Measurements from ENCODE around the gene MARS2.
"Not testable (repeated sequence)": the region's sequence is repeated elsewhere in the genome, so short reads cannot be mapped to it uniquely, and the experiment has no call there.

The MARS2 gene

DNA sequence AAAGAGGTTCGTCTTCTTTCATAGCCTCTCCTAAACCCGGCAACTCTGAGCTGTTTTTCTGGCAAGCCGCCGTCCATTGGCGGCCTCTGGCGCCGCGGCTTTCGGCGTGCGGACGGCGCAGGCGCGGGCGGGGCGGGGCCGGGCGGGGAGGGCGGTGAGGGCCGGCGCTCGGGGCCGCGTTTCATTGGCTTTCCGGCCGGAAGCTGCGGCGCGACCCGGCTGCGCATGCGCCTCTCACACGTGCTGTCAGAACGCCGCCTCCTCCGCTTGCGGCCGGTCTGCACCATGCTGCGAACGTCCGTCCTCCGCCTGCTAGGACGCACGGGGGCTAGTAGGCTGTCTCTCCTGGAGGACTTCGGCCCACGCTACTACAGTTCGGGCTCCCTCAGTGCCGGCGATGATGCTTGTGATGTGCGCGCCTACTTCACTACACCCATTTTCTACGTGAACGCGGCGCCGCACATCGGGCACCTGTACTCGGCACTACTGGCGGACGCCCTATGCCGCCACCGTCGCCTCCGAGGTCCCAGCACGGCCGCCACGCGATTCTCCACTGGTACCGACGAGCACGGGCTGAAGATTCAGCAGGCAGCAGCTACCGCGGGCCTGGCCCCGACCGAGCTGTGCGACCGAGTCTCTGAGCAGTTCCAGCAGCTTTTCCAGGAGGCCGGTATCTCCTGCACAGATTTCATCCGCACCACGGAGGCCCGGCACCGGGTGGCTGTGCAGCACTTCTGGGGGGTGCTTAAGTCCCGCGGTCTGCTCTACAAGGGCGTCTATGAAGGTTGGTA lies at the start of gene MARS2:
Gene MARS2 (plus strand): TSS at position 249 of the 791 bp plus-strand sequence. CDS start 37 bp downstream, at position 286.
- peak; percentile 94 for DNase-seq (ENCODE audit: low spot score)

GRCh38 chr2:197657562-197657961 lies 47.6 kb upstream of the MARS2 start:
- no peak for DNase-seq (ENCODE audit: low spot score)

DNA sequence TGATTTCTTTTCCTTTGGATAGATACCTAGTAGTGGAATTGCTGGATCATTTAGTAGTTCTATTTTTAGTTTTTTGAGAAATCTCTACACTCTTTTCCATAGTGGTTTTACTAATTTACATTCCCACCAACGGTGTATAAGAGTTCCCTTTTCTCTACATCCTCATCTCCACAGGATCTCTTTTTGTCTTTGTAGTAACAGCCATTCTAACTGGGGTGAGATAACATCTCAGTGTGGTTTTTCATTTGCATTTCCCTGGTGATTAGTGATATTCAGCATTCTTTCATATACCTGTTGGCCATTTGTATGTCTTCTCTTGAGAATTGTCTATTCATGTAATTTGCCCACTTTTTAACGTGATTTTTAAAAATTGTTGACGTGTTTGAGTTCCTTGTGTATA lies 43.5 kb upstream of the MARS2 start:
- no peak for DNase-seq (ENCODE audit: low spot score)

DNA sequence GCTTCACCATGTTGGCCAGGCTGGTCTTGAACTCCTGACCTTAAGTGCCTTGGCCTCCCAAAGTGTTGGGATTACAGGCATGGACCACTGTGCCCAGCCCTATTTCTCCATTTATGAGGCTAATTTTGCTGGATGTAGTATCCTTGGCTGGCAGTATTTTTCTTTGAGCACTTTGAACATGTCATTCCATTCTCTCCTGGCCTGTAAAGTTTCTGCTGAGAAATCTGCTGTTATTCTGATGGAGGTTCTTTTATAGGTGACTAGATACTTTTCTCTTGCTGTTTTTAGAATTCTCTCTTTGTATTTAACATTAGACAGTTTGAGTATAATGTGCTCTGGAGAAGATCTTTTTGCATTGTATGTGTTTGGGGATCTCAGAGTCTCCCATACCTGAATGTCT lies 38.9 kb upstream of the MARS2 start:
- no peak for DNase-seq (ENCODE audit: low spot score)

GRCh38 chr2:197668296-197668695 lies 36.9 kb upstream of the MARS2 start:
- no peak for DNase-seq (ENCODE audit: low spot score)

- no peak for DNase-seq (ENCODE audit: low spot score)
Measured at GRCh38 chr2:197669077-197669476, 36.1 kb upstream of the MARS2 start.

DNA sequence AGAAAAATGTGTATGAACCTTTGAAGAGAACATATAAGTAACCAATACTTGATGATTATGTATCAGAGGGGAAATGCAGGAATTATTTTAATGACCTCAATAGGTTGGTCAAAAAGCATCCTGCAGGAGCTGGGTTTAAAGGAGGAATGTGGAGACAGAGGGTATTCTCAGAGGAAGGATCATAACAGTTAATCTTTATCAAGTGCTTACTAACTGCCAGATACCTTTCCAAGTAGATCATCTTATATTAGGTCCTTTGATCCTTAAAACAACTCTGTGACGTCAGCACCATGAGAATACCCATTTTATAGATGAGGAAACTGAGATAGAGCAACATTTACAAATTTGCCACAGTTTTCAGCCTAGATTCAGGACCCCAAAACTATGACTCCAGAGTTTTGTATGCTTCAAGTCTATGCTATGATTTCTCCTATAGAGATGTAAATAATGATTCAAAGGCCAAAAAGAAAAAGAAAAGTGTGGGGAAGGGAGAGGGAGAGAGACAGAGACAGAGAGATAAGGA lies 32.7 kb upstream of the MARS2 start:
- DNase-seq (ENCODE audit: low spot score): no peak

GRCh38 chr2:197673106-197673505 lies 32.1 kb upstream of the MARS2 start:
- no peak for DNase-seq (ENCODE audit: low spot score)

DNA sequence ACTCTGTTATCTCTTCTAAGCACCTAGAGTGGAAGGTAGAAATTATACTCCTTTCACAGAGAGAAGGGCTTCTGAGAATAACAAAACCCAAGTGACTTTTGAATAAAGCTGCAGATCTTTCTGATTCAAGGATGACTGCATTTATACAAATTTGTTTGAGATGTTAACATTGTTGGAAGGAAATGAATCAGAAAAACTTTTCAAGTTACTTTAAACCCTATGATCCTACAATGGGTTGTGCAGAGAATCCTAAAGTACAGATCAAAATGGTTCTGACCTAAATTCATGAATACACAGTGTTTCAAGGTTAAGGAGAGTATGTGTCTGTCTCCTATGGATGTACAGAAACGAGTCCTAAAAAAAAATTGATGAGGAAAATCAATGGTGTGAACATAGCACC lies 31.6 kb upstream of the MARS2 start:
- no peak for DNase-seq (ENCODE audit: low spot score)

DNA sequence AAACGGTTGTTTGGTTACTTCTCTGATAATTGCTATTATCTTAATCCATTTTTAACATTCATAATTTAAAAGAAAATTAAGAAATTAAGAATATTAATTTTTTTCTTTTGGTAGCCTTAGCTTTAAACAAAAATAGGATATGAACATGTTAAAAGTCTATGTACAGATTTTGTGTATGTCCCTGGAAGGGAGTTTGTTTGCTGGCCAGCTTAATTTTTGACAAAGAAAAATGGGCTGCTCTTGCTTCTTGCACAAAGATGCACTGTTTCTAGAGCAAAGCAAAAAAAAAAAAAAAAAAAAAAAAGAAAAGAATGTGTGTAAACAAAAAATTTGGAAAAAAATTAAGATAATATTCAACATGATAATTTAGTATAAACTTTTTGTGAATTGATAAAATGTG lies 31.1 kb upstream of the MARS2 start:
- DNase-seq (ENCODE audit: low spot score): no peak

DNA sequence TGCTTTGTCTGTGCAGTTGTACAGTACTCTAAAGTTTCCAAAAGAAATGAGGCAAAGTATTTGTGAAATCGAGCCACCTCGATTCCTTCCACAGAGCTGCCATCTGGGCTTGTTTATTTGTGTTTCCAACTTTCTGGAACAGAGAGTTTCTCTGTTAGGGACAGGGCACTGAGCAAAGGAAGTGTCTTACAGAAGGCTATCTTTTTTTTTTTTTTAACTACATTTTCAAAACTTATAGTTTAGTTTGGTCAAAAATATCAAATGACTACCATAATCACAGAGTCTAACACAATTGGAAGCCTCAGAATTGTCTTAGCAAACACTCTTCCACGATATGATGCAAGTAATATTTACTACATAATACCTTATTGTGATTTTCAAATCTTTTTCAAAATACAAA lies 30.6 kb upstream of the MARS2 start:
- DNase-seq (ENCODE audit: low spot score): no peak

GRCh38 chr2:197675246-197675645 lies 29.9 kb upstream of the MARS2 start, which contains the start of gene RFTN2:
TSS of gene RFTN2 (minus strand) at chr2:197675587. CDS start at chr2:197675458, 129 bp downstream.
- DNase-seq (ENCODE audit: low spot score): no peak

GRCh38 chr2:197675711-197676188 lies 29.4 kb upstream of the MARS2 start:
- DNase-seq (ENCODE audit: low spot score): no peak

- no peak for DNase-seq (ENCODE audit: low spot score)
Measured at GRCh38 chr2:197677056-197677455, 28.1 kb upstream of the MARS2 start.

DNA sequence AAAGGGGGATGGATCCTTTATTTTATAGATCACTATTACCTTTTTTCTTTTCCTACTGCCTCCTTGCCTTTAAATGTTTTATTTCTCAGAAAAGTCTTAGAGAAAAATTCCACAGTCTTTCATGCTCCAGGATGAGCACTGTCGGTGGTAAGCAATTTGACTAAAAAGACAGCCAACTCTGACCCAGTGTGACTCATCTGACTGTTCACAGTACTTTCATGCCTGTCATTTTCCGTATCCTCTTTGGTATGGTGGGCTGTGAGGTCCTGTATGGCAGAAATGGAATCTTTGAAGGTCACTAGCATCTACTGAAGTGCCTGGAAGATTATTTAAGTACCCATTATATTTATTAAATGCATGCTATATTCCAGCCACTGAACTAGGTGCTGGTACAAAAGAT lies 27.7 kb upstream of the MARS2 start:
- DNase-seq (ENCODE audit: low spot score): no peak

DNA sequence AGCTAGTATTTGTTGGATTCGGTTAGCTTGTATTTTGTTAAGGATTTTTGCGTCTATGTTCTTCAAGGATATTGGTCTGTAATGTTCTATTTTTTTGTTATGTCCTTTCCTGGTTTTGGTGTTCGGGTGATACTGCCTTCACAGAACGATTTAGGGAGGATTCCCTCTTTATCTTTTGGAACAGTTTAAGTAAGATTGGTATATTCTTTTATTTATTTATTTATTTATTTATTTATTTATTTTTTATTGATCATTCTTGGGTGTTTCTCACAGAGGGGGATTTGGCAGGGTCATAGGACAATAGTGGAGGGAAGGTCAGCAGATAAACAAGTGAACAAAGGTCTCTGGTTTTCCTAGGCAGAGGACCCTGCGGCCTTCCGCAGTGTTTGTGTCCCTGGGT lies 10.0 kb upstream of the MARS2 start:
- not testable (repeated sequence) for DNase-seq (ENCODE audit: low spot score)

DNA sequence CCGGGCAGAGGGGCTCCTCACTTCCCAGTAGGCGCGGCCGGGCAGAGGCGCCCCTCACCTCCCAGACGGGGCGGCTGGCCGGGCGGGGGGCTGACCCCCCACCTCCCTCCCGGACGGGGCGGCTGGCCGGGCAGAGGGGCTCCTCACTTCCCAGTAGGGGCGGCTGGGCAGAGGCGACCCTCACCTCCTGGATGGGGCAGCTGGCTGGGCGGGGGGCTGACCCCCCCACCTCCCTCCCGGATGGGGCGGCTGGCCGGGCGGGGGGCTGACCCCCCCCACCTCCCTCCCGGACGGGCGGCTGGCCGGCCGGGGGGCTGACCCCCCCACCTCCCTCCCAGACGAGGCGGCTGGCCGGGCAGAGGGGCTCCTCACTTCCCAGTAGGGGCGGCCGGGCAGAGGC lies 9.2 kb upstream of the MARS2 start:
- DNase-seq (ENCODE audit: low spot score): not testable (repeated sequence)

- DNase-seq (ENCODE audit: low spot score): not testable (repeated sequence)
Measured at GRCh38 chr2:197696571-197696970, 8.6 kb upstream of the MARS2 start.

GRCh38 chr2:197699724-197700123 lies 5.4 kb upstream of the MARS2 start:
- DNase-seq (ENCODE audit: low spot score): not testable (repeated sequence)

- DNase-seq (ENCODE audit: low spot score): no peak
Measured at GRCh38 chr2:197700960-197701359, 4.2 kb upstream of the MARS2 start.

DNA sequence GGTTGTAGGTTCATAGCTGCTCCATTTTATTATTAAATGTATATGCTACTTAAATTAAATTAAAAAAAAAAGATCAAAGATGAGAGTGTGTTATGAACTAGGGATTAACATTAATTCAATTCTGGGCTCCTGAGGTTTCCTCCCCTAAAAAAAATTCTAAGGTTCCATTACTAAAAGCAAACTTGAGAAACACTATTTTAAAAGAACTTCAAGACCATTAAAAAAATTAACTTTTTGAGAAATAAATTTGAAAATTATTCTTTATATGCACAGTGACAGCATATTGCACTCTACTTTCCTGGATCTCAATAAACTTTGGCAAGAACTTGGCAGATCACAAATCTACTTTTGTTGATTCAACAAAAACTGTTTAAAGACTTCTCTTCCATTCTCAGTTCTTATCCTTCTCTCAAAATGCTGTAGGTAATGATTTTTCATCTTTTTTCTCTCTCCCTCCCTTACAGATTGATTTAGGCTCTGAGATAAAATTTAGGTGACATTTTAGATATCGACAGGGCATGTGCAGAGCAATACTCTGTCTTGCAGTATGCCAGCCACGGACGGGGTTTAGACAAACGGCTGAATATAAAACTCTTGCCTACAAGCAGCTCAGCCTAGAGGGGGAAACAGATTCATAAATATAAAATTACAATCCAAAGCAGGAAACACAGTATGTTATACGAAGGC lies 592 bp upstream of the MARS2 start:
- DNase-seq (ENCODE audit: low spot score): no peak

DNA sequence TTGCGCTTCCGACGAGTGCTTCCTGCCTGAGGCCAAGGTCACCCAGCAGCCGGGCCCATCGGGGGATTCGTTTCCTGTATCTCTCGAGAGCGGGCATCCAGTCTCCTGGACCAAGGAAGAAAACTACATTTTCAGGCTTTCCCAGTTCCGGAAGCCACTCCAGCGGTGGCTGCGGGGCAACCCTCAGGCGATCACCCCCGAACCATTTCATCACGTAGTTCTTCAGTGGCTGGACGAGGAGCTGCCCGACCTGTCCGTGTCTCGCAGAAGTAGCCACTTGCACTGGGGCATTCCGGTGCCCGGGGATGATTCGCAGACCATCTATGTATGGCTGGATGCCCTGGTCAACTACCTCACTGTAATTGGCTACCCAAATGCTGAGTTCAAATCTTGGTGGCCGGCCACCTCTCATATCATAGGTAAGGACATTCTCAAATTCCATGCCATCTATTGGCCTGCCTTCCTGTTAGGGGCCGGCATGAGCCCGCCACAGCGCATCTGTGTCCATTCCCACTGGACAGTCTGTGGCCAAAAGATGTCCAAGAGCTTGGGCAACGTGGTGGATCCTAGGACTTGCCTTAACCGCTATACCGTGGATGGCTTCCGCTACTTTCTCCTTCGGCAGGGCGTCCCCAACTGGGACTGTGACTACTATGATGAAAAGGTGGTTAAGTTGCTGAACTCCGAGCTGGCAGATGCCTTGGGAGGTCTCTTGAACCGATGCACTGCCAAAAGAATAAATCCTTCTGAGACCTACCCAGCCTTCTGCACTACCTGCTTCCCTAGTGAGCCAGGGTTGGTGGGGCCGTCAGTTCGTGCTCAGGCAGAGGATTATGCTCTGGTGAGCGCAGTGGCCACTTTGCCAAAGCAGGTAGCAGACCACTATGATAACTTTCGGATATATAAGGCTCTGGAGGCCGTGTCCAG lies 1.0 kb downstream of the MARS2 start:
- DNase-seq (ENCODE audit: low spot score): no peak
